ENCODE measurements around the gene GCNA.

Gene GCNA

GRCh38 chrX:71578253-71579135 lies at the start of gene GCNA:
Gene GCNA, plus strand, starts transcription at chrX:71578437. Its CDS starts 2,385 bp downstream, at chrX:71580822.
- DNase-seq (ENCODE audit: low read depth in 2 of 2), result no peak

- peak in 1 of 2 donors; percentile 49 for DNase-seq (ENCODE audit: low read depth in 2 of 2)
Measured at GRCh38 chrX:71532078-71532752, 46.0 kb upstream of the GCNA start.

GRCh38 chrX:71532753-71533425 lies 45.3 kb upstream of the GCNA start, which contains the start of gene OGT:
Gene OGT, plus strand, starts transcription at chrX:71533104. Its CDS starts 196 bp downstream, at chrX:71533300.
- DNase-seq (ENCODE audit: low read depth in 2 of 2), result peak; percentile 81 to 89

GRCh38 chrX:71533516-71533850 lies 44.8 kb upstream of the GCNA start:
- no peak for DNase-seq (ENCODE audit: low read depth in 2 of 2)

- DNase-seq (ENCODE audit: low read depth in 2 of 2), result peak in 1 of 2 donors; percentile 26
Measured at GRCh38 chrX:71533851-71534561, 44.2 kb upstream of the GCNA start.

GRCh38 chrX:71534773-71535544 lies 43.3 kb upstream of the GCNA start:
- no peak for DNase-seq (ENCODE audit: low read depth in 2 of 2)

- peak in 1 of 2 donors; percentile 16 for DNase-seq (ENCODE audit: low read depth in 2 of 2)
Measured at GRCh38 chrX:71536285-71536684, 42.0 kb upstream of the GCNA start.

GRCh38 chrX:71537743-71538142 lies 40.5 kb upstream of the GCNA start:
- no peak for DNase-seq (ENCODE audit: low read depth in 2 of 2)

- no peak for DNase-seq (ENCODE audit: low read depth in 2 of 2)
Measured at GRCh38 chrX:71540801-71541200, 37.4 kb upstream of the GCNA start.

- no peak for DNase-seq (ENCODE audit: low read depth in 2 of 2)
Measured at GRCh38 chrX:71541210-71542022, 36.8 kb upstream of the GCNA start.

GRCh38 chrX:71542411-71542810 lies 35.8 kb upstream of the GCNA start:
- no peak for DNase-seq (ENCODE audit: low read depth in 2 of 2)

- no peak for DNase-seq (ENCODE audit: low read depth in 2 of 2)
Measured at GRCh38 chrX:71542825-71543224, 35.4 kb upstream of the GCNA start.

GRCh38 chrX:71543316-71543715 lies 34.9 kb upstream of the GCNA start:
- no peak for DNase-seq (ENCODE audit: low read depth in 2 of 2)

GRCh38 chrX:71545364-71545763 lies 32.9 kb upstream of the GCNA start:
- no peak for DNase-seq (ENCODE audit: low read depth in 2 of 2)

- DNase-seq (ENCODE audit: low read depth in 2 of 2), result no peak
Measured at GRCh38 chrX:71546879-71547278, 31.4 kb upstream of the GCNA start.

- no peak for DNase-seq (ENCODE audit: low read depth in 2 of 2)
Measured at GRCh38 chrX:71547339-71547738, 30.9 kb upstream of the GCNA start.

GRCh38 chrX:71549986-71550385 lies 28.3 kb upstream of the GCNA start:
- no peak for DNase-seq (ENCODE audit: low read depth in 2 of 2)

- no peak for DNase-seq (ENCODE audit: low read depth in 2 of 2)
Measured at GRCh38 chrX:71550578-71550977, 27.7 kb upstream of the GCNA start.

GRCh38 chrX:71556036-71556435 lies 22.2 kb upstream of the GCNA start:
- DNase-seq (ENCODE audit: low read depth in 2 of 2), result no peak

- DNase-seq (ENCODE audit: low read depth in 2 of 2), result no peak
Measured at GRCh38 chrX:71558920-71559319, 19.3 kb upstream of the GCNA start.
